Activated CD8-positive, alpha-beta T cell treated with anti-CD3 and anti-CD28 coated beads for 36 hours (primary cell): ENCODE measurements around the gene MDH2. TPM values are rescaled to one million over a fixed set of nuclear protein-coding genes. Genes with fewer than 3 reads are reported as not detected.
"Not testable (repeated sequence)": the region's sequence is repeated elsewhere in the genome, so short reads cannot be mapped to it uniquely, and the experiment has no call there.

Experiments used
- ATAC-seq: fragments of 200-7000 bp; cut with Tn5 transposase; one replicate; pipeline ENCODE4 v1.10.0; 2021; ENCODE audit warnings: mild to moderate bottlenecking, moderate library complexity
- CTCF ChIA-PET: fragments of 350-600 bp; sonication (Branson Sonifier 250); formaldehyde crosslinking; loops from one replicate; lab custom pipeline; 2021; ENCODE audit warnings: antibody characterized with exemption; lab: Charles Lee
- POLR2A ChIA-PET: fragments of 350-600 bp; sonication (Branson Sonifier 250); formaldehyde crosslinking; loops from one replicate; lab custom pipeline; 2021; ENCODE audit warnings: antibody characterized with exemption; lab: Charles Lee
- DNase-seq: peaks from one replicate; pipeline ENCODE4 v3.0.0-alpha.2; 2020
- H3K27ac Mint-ChIP-seq: one replicate; pipeline ENCODE4 v1.8.0; 2021; ENCODE audit warnings: mild to moderate bottlenecking, mixed read lengths
- H3K27me3 Mint-ChIP-seq: one replicate; pipeline ENCODE4 v1.8.0; 2021; ENCODE audit warnings: mixed read lengths
- H3K36me3 Mint-ChIP-seq: one replicate; pipeline ENCODE4 v1.8.0; 2021; ENCODE audit warnings: low read depth, mixed read lengths
- H3K4me1 Mint-ChIP-seq: one replicate; pipeline ENCODE4 v1.8.0; 2021; ENCODE audit warnings: low read depth, mixed read lengths
- H3K4me3 Mint-ChIP-seq: one replicate; pipeline ENCODE4 v1.8.0; 2021; ENCODE audit warnings: mild to moderate bottlenecking, moderate library complexity, mixed read lengths
- H3K9me3 Mint-ChIP-seq: one replicate; pipeline ENCODE4 v1.8.0; 2021; ENCODE audit warnings: mixed read lengths
- CTCF ChIP-seq: fragments of 200-600 bp; IDR thresholded peaks from one replicate; pipeline ENCODE4 v1.8.0; 2022; ENCODE audit warnings: antibody characterized with exemption, mild to moderate bottlenecking
- intact Hi-C: fragments of 100-400 bp; cut with micrococcal nuclease; formaldehyde crosslinking; loops from one replicate; pipeline ENCODE4 v1.10.0; 2022
- total RNA-seq, 2 experiments: library from RNA; stranded (reverse); gene quantifications; one replicate each; pipeline ENCODE4 v1.2.3, GENCODE V29; 2021

MDH2 gene
- total RNA-seq, 2 experiments from 2014 or later = 278 to 292 TPM

- no peak for ATAC-seq
- no peak for TF ChIP-seq CTCF
- H3K4me1 Mint-ChIP-seq = peaks cover 11% of the 10 kb centered on the region
- no peaks in the 10 kb centered on the region for H3K36me3 Mint-ChIP-seq
- CTCF ChIA-PET = no interaction called here
- H3K4me3 Mint-ChIP-seq = no peak overlapping the region
- no peak overlapping the region for H3K27ac Mint-ChIP-seq
- H3K9me3 Mint-ChIP-seq = no peaks in the 10 kb centered on the region
- intact Hi-C loops = no loop called here
- no peaks in the 10 kb centered on the region for H3K27me3 Mint-ChIP-seq
- POLR2A ChIA-PET = interaction anchor here (0.9 to 1.1 kb wide), 2 partner anchors 9 to 11 kb away, joined by 3 read pairs; no protein-coding TSS in a partner anchor
- DNase-seq = no peak
Observed at GRCh38 chr7:76074306-76074971, 26.5 kb downstream of the MDH2 start.

- Mint-ChIP-seq H3K27ac (no peak overlapping the region), H3K4me3 (no peak overlapping the region), H3K4me1 (peaks cover 11% of the 10 kb centered on the region), H3K36me3 (no peaks in the 10 kb centered on the region), H3K9me3 (no peaks in the 10 kb centered on the region), H3K27me3 (no peaks in the 10 kb centered on the region)
- ChIA-PET CTCF (no interaction called here), POLR2A (interaction anchor here (0.9 kb wide), 1 partner anchor 9 kb away, joined by 3 read pairs; no protein-coding TSS in a partner anchor)
- DNase-seq = no peak
- intact Hi-C loops = no loop called here
- TF ChIP-seq CTCF = no peak
- ATAC-seq = no peak
Observed at GRCh38 chr7:76074972-76075370, 27.1 kb downstream of the MDH2 start.

GRCh38 chr7:76076995-76077394 is 29.1 kb downstream of the MDH2 start:
- ATAC-seq (no peak), DNase-seq (no peak)
- intact Hi-C loops = no loop called here
- TF ChIP-seq CTCF = no peak
- H3K4me1 Mint-ChIP-seq = peaks cover 11% of the 10 kb centered on the region
- H3K36me3 Mint-ChIP-seq = no peaks in the 10 kb centered on the region
- ChIA-PET CTCF (no interaction called here), POLR2A (no interaction called here)
- no peak overlapping the region for H3K4me3 Mint-ChIP-seq
- no peaks in the 10 kb centered on the region for H3K9me3 Mint-ChIP-seq
- no peak overlapping the region for H3K27ac Mint-ChIP-seq
- peaks cover under 1% of the 10 kb centered on the region for H3K27me3 Mint-ChIP-seq

GRCh38 chr7:76077435-76077834 is 29.5 kb downstream of the MDH2 start:
- Mint-ChIP-seq H3K4me3 (no peak overlapping the region), H3K9me3 (no peaks in the 10 kb centered on the region), H3K4me1 (peaks cover 11% of the 10 kb centered on the region), H3K27me3 (peaks cover 1% of the 10 kb centered on the region), H3K36me3 (no peaks in the 10 kb centered on the region), H3K27ac (no peak overlapping the region)
- ATAC-seq (no peak), DNase-seq (no peak)
- POLR2A ChIA-PET = no interaction called here
- CTCF ChIA-PET = no interaction called here
- intact Hi-C loops = no loop called here
- TF ChIP-seq CTCF = no peak

- CTCF ChIA-PET = no interaction called here
- Mint-ChIP-seq H3K4me3 (no peak overlapping the region), H3K4me1 (peaks cover 11% of the 10 kb centered on the region), H3K27ac (no peak overlapping the region), H3K27me3 (peaks cover 5% of the 10 kb centered on the region), H3K36me3 (no peaks in the 10 kb centered on the region), H3K9me3 (no peaks in the 10 kb centered on the region)
- no peak for TF ChIP-seq CTCF
- no peak for DNase-seq
- intact Hi-C loops = no loop called here
- no peak for ATAC-seq
- POLR2A ChIA-PET = no interaction called here
Observed at GRCh38 chr7:76080204-76080603, 32.3 kb downstream of the MDH2 start.

- intact Hi-C loops, H3K27ac Mint-ChIP-seq, H3K27me3 Mint-ChIP-seq, DNase-seq, H3K36me3 Mint-ChIP-seq, ATAC-seq, POLR2A ChIA-PET, H3K9me3 Mint-ChIP-seq, H3K4me1 Mint-ChIP-seq, CTCF ChIA-PET, H3K4me3 Mint-ChIP-seq: not testable (repeated sequence)
Observed at GRCh38 chr7:76084115-76084514, 36.2 kb downstream of the MDH2 start.
